CD14-positive monocyte (primary cell): ENCODE data around the gene RERE. TPM values are rescaled to one million over a fixed set of nuclear protein-coding genes. Genes with fewer than 3 reads are reported as not detected.

Experiments used
- DNase-seq, 3 donors: peaks; one replicate each; pipeline ENCODE4 v3.0.0-alpha.2; 2011 to 2022
- H2AFZ ChIP-seq: 2 replicates; pipeline ENCODE4 v1.6.0; 2012; ENCODE audit warnings: mild to moderate bottlenecking, low read depth, low read length, inconsistent platforms; ENCODE audit not compliant: insufficient read depth, poor library complexity, severe bottlenecking
- H3K27ac ChIP-seq, 2 donors: 1 replicate in 1 of 2; 2 replicates in 1 of 2; pipeline ENCODE4 v1.5.1; 2012 to 2013; ENCODE audit warnings: low read length in 2 of 2, control low read depth in 1 of 2, inconsistent platforms in 1 of 2, low read depth in 1 of 2, mild to moderate bottlenecking in 1 of 2
- H3K27me3 ChIP-seq, 2 donors: one replicate each; pipeline versions ENCODE4 v1.6.0 to v1.6.1; 2011 to 2013; ENCODE audit warnings: low read length in 2 of 2; ENCODE audit not compliant: control insufficient read depth in 2 of 2, insufficient read depth in 2 of 2
- H3K36me3 ChIP-seq, 2 donors: replicated peaks in 1 of 2; 1 replicate in 1 of 2; 2 replicates in 1 of 2; pipeline versions ENCODE4 v1.5.1 to v1.6.1; 2012 to 2013; ENCODE audit warnings: low read length in 2 of 2, control low read depth in 1 of 2, inconsistent platforms in 1 of 2, mild to moderate bottlenecking in 1 of 2; ENCODE audit not compliant: insufficient read depth in 2 of 2, control insufficient read depth in 1 of 2
- H3K4me1 ChIP-seq, 2 donors: 1 replicate in 1 of 2; 2 replicates in 1 of 2; pipeline versions ENCODE4 v1.5.1 to v1.6.1; 2012 to 2013; ENCODE audit warnings: low read length in 2 of 2, control low read depth in 1 of 2, inconsistent platforms in 1 of 2, mild to moderate bottlenecking in 1 of 2, moderate library complexity in 1 of 2; ENCODE audit not compliant: insufficient read depth in 2 of 2, control insufficient read depth in 1 of 2
- H3K4me2 ChIP-seq: replicated peaks from 2 replicates; pipeline ENCODE3; 2012; ENCODE audit warnings: low read length, moderate library complexity, mild to moderate bottlenecking; ENCODE audit not compliant: poor library complexity, severe bottlenecking; ENCODE audit errors: extremely low read depth
- H3K4me3 ChIP-seq, 3 experiments: fragments of 200-600 bp in 1 of 3; sonication (generic) in 1 of 3; replicated peaks in 1 of 3; 1 replicate in 2 of 3; 2 replicates in 1 of 3; pipeline ENCODE4 v1.5.1; 2011 to 2013; ENCODE audit warnings: low read length in 3 of 3, mild to moderate bottlenecking in 3 of 3, control low read depth in 2 of 3, low read depth in 2 of 3, inconsistent platforms in 1 of 3, moderate library complexity in 1 of 3
- H3K79me2 ChIP-seq: 2 replicates; pipeline ENCODE4 v1.6.0; 2012; ENCODE audit warnings: mild to moderate bottlenecking, control low read depth, inconsistent platforms, low read length, moderate library complexity; ENCODE audit not compliant: insufficient read depth
- H3K9ac ChIP-seq: 2 replicates; pipeline ENCODE4 v1.6.0; 2017; ENCODE audit warnings: low read length, mild to moderate bottlenecking; ENCODE audit not compliant: insufficient read depth, poor library complexity, severe bottlenecking
- H3K9me3 ChIP-seq, 2 donors: replicated peaks in 1 of 2; 1 replicate in 1 of 2; 2 replicates in 1 of 2; pipeline versions ENCODE4 v1.5.1 to v1.6.1; 2012 to 2013; ENCODE audit warnings: low read length in 2 of 2, control low read depth in 1 of 2; ENCODE audit not compliant: control insufficient read depth in 1 of 2, insufficient read depth in 1 of 2
- H4K20me1 ChIP-seq: 2 replicates; pipeline ENCODE4 v1.6.0; 2012; ENCODE audit warnings: mild to moderate bottlenecking, low read length, control low read depth, moderate library complexity; ENCODE audit not compliant: insufficient read depth
- H3K27ac Mint-ChIP-seq, 7 donors: one replicate each; pipeline ENCODE4 v1.8.0; 2020; ENCODE audit warnings: mild to moderate bottlenecking in 7 of 7, mixed read lengths in 7 of 7, moderate library complexity in 6 of 7, inconsistent platforms in 2 of 7
- H3K27me3 Mint-ChIP-seq, 3 donors: one replicate each; pipeline ENCODE4 v1.8.0; 2021 to 2022; ENCODE audit warnings: low read depth in 3 of 3, mild to moderate bottlenecking in 3 of 3, mixed read lengths in 3 of 3, moderate library complexity in 3 of 3, inconsistent platforms in 1 of 3
- H3K36me3 Mint-ChIP-seq, 2 donors: one replicate each; pipeline ENCODE4 v1.8.0; 2020; ENCODE audit warnings: mixed read lengths in 2 of 2, inconsistent platforms in 1 of 2, mild to moderate bottlenecking in 1 of 2
- H3K4me1 Mint-ChIP-seq: one replicate; pipeline ENCODE4 v1.8.0; 2020; ENCODE audit warnings: mild to moderate bottlenecking, mixed read lengths
- H3K4me3 Mint-ChIP-seq, 2 donors: one replicate each; pipeline ENCODE4 v1.8.0; 2020; ENCODE audit warnings: mild to moderate bottlenecking in 2 of 2, mixed read lengths in 2 of 2, moderate library complexity in 1 of 2
- H3K9me3 Mint-ChIP-seq, 7 donors: one replicate each; pipeline ENCODE4 v1.8.0; 2020 to 2022; ENCODE audit warnings: mixed read lengths in 7 of 7, mild to moderate bottlenecking in 6 of 7, moderate library complexity in 6 of 7, inconsistent platforms in 2 of 7
- WGBS: methylation state at CpG from one replicate; pipeline ENCODE4 v1.1.5; 2013; ENCODE audit warnings: missing lambda C conversion rate; ENCODE audit not compliant: insufficient coverage; 5-methylcytosine and 5-hydroxymethylcytosine counted together
- intact Hi-C, 2 donors: fragments of 100-400 bp; cut with micrococcal nuclease; formaldehyde crosslinking; loops; one replicate each; pipeline versions ENCODE4 v1.15.0 to v1.15.1; 2023
- polyA plus RNA-seq, 3 donors: library from polyadenylated mRNA; depleted of rRNA in 1 of 3; unstranded in 2 of 3; stranded (reverse) in 1 of 3; fragments of 300-500 nt in 2 of 3; fragments of >200 nt in 1 of 3; fragmentation: Illumina TruSeq in 2 of 3; gene quantifications; 1 replicate in 2 of 3; 2 replicates in 1 of 3; pipeline ENCODE4 v1.2.3, GENCODE V29; 2012 to 2021
- TF ChIP-seq, protein P1 (sequence below): fragments of 200-600 bp; IDR thresholded peaks from one replicate; pipeline ENCODE4 v1.8.0; 2022; ENCODE audit warnings: antibody characterized with exemption, mild to moderate bottlenecking

The RERE gene
- polyA plus RNA-seq, 3 donors = 1.2 to 19.4 (median 3.8) TPM

DNA sequence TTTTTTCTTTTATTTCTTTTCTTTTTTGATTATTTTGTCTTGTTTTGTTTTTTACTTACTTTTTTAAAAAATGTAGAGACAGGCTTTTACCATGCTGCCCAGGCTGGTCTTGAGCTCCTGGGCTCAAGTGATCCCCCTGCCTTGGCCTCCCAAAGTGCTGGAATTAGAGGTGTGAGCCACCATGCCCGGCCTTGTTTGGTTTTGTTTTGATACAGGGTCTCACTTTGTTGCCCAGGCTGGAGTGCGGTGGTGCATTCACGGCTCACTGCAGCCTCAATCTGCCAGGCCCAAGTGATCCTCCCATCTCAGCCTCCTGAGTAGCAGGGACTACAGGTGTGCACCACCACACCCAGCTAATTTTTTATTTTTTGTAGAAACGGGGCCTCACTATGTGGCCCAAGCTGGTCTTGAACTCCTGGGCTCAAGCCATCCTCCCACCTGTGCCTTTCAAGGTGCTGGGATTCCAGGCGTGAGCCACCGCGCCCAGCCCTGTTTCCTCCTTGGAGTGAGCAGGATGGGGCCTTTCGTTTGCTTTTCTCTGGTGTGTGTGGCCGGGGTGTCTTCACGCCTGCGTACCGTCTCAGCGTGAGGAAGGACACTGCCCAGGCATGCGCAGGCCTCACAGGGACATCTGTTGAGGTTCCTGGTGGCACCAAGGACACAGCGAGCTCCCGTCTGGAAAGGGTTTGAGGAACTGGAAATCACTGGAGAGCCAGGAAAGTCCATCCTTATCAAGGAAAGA, 484.0 kb downstream of the RERE start:
- no peaks in the 10 kb centered on the region for H3K36me3 Mint-ChIP-seq
- H3K9me3 Mint-ChIP-seq = peaks cover 5 to 12% (median 8%) of the 10 kb centered on the region in 7 donors
- H3K4me3 ChIP-seq = no peak overlapping the region
- peaks cover 0 to 5% of the 10 kb centered on the region in 2 donors for H3K9me3 ChIP-seq
- no peak overlapping the region for H3K27ac ChIP-seq
- TF ChIP-seq, protein P1, sequence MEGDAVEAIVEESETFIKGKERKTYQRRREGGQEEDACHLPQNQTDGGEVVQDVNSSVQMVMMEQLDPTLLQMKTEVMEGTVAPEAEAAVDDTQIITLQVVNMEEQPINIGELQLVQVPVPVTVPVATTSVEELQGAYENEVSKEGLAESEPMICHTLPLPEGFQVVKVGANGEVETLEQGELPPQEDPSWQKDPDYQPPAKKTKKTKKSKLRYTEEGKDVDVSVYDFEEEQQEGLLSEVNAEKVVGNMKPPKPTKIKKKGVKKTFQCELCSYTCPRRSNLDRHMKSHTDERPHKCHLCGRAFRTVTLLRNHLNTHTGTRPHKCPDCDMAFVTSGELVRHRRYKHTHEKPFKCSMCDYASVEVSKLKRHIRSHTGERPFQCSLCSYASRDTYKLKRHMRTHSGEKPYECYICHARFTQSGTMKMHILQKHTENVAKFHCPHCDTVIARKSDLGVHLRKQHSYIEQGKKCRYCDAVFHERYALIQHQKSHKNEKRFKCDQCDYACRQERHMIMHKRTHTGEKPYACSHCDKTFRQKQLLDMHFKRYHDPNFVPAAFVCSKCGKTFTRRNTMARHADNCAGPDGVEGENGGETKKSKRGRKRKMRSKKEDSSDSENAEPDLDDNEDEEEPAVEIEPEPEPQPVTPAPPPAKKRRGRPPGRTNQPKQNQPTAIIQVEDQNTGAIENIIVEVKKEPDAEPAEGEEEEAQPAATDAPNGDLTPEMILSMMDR = no peak
- H3K9ac ChIP-seq = no peak overlapping the region
- H3K27me3 ChIP-seq = no peaks in the 10 kb centered on the region
- no peak overlapping the region for H2AFZ ChIP-seq
- no peaks in the 10 kb centered on the region for H3K79me2 ChIP-seq
- 95% methylated on average over 16 of the region's 16 CpGs for WGBS
- no peak overlapping the region for H3K27ac Mint-ChIP-seq
- no peaks in the 10 kb centered on the region for H3K36me3 ChIP-seq
- no peaks in the 10 kb centered on the region for H3K4me1 ChIP-seq
- H3K27me3 Mint-ChIP-seq = peaks cover 1 to 10% (median 6%) of the 10 kb centered on the region in 3 donors
- H4K20me1 ChIP-seq = no peaks in the 10 kb centered on the region
- H3K4me3 Mint-ChIP-seq = no peak overlapping the region
- no peak for DNase-seq
- H3K4me1 Mint-ChIP-seq = no peaks in the 10 kb centered on the region
- no peak overlapping the region for H3K4me2 ChIP-seq
- intact Hi-C loops = no loop called here

DNA sequence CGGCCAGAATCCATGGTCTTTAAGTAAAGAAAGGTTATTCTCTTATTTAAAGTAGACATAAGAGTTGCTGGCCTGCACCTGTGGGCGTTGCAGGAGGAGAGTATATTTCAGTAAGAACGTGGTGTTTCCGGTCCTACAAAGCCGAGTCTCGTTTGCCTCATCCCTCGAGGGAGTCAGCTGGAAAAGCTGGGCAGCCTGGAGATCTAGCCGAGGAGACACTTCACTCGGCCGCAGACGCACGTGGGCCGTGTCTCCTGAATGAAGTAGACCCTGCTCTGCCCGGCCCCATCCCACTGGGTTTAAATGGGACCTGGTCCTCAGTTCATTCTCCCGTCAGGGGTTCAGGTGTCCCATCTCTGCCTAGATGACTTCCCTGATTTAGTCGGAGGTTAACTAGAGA, 484.6 kb downstream of the RERE start:
- Histone ChIP-seq H3K27ac (no peak overlapping the region), H2AFZ (no peak overlapping the region), H3K9me3 (peaks cover 0 to 5% of the 10 kb centered on the region in 2 donors), H3K4me1 (no peaks in the 10 kb centered on the region), H4K20me1 (no peaks in the 10 kb centered on the region), H3K4me2 (no peak overlapping the region), H3K9ac (no peak overlapping the region), H3K4me3 (no peak overlapping the region), H3K79me2 (no peaks in the 10 kb centered on the region), H3K27me3 (no peaks in the 10 kb centered on the region), H3K36me3 (no peaks in the 10 kb centered on the region)
- peaks cover 1 to 10% (median 6%) of the 10 kb centered on the region in 3 donors for H3K27me3 Mint-ChIP-seq
- no peak for DNase-seq
- intact Hi-C loops = no loop called here
- H3K27ac Mint-ChIP-seq = no peak overlapping the region
- no peak overlapping the region for H3K4me3 Mint-ChIP-seq
- H3K36me3 Mint-ChIP-seq = no peaks in the 10 kb centered on the region
- H3K9me3 Mint-ChIP-seq = peaks cover 5 to 12% (median 8%) of the 10 kb centered on the region in 7 donors
- no peaks in the 10 kb centered on the region for H3K4me1 Mint-ChIP-seq
- TF ChIP-seq, protein P1 = no peak
- 99% methylated on average over 13 of the region's 16 CpGs for WGBS
